NT2/D1 (cell line): Measurements from ENCODE around the gene CMTM5.

Source experiments
- DNase-seq: peaks from one replicate; pipeline ENCODE4 v3.0.0-alpha.2; 2011; ENCODE audit warnings: low read depth, low spot score
- H3K27me3 ChIP-seq: 2 replicates; pipeline ENCODE4 v1.6.0; 2011; ENCODE audit warnings: mild to moderate bottlenecking; ENCODE audit not compliant: insufficient read length, insufficient read depth
- H3K36me3 ChIP-seq: 2 replicates; pipeline ENCODE4 v1.6.1; 2011; ENCODE audit warnings: mild to moderate bottlenecking, low read length, mixed read lengths; ENCODE audit not compliant: insufficient read depth, insufficient read length
- H3K4me1 ChIP-seq: 2 replicates; pipeline ENCODE4 v1.5.1; 2011; ENCODE audit not compliant: insufficient read depth, insufficient read length
- H3K4me3 ChIP-seq: 2 replicates; pipeline ENCODE4 v1.5.1; 2011; ENCODE audit warnings: low read depth; ENCODE audit not compliant: insufficient read length
- H3K9ac ChIP-seq: 2 replicates; pipeline ENCODE4 v1.6.0; 2011; ENCODE audit warnings: low read depth; ENCODE audit not compliant: insufficient read length
- H3K9me3 ChIP-seq: 2 replicates; pipeline ENCODE4 v1.5.1; 2011; ENCODE audit warnings: mild to moderate bottlenecking, low read length; ENCODE audit not compliant: insufficient read depth
- SUZ12 ChIP-seq: IDR thresholded peaks from 2 replicates; pipeline ENCODE4 v1.6.1; 2011; ENCODE audit not compliant: insufficient read length, insufficient read depth; ENCODE audit errors: extremely low read depth
- YY1 ChIP-seq: IDR thresholded peaks from 2 replicates; pipeline ENCODE4 v1.6.1; 2011; ENCODE audit not compliant: insufficient read length, insufficient read depth
- ZNF274 ChIP-seq: IDR thresholded peaks from 2 replicates; pipeline ENCODE4 v1.6.1; 2011; ENCODE audit warnings: mild to moderate bottlenecking, low read depth, low read length

Gene CMTM5

GRCh38 chr14:23365036-23365731 lies 11.7 kb upstream of the CMTM5 start, which contains the start of gene EFS:
TSS of gene EFS (minus strand) at chr14:23365172. CDS start at chr14:23365025, 147 bp downstream.
- no peaks in the 10 kb centered on the region for H3K9me3 ChIP-seq
- H3K9ac ChIP-seq = peak within 1 kb of the TSS; percentile 99

GRCh38 chr14:23365732-23366425 lies 11.0 kb upstream of the CMTM5 start:
- H3K9me3 ChIP-seq = no peaks in the 10 kb centered on the region
- no peak for TF ChIP-seq YY1
- TF ChIP-seq ZNF274 = no peak
- TF ChIP-seq SUZ12 = no peak
- H3K36me3 ChIP-seq = peaks cover 30% of the 10 kb centered on the region
- peak overlapping the region; percentile 99 for H3K9ac ChIP-seq
- H3K27me3 ChIP-seq = peaks cover 21% of the 10 kb centered on the region
- DNase-seq = peak; percentile 89
- H3K4me3 ChIP-seq = peak overlapping the region; percentile 86
- peaks cover 13% of the 10 kb centered on the region for H3K4me1 ChIP-seq

More at GRCh38 chr14:23365036-23365731, 11.7 kb upstream of the CMTM5 start, which contains the start of gene EFS:
- peak within 1 kb of the TSS; percentile 86 for H3K4me3 ChIP-seq
- peaks cover 21% of the 10 kb centered on the region for H3K27me3 ChIP-seq
- peaks cover 37% of the 10 kb centered on the region for H3K36me3 ChIP-seq
- DNase-seq = no peak
- peaks cover 13% of the 10 kb centered on the region for H3K4me1 ChIP-seq
- TF ChIP-seq YY1 (no peak), ZNF274 (no peak), SUZ12 (no peak)

GRCh38 chr14:23366426-23366921 lies 10.4 kb upstream of the CMTM5 start:
- no peak for TF ChIP-seq YY1
- TF ChIP-seq ZNF274 = no peak
- no peak for TF ChIP-seq SUZ12
- Histone ChIP-seq H3K27me3 (peaks cover 26% of the 10 kb centered on the region), H3K4me3 (peak overlapping the region; percentile 86), H3K4me1 (peaks cover 13% of the 10 kb centered on the region), H3K9me3 (no peaks in the 10 kb centered on the region), H3K36me3 (peaks cover 25% of the 10 kb centered on the region), H3K9ac (peak overlapping the region; percentile 91)
- peak; percentile 81 for DNase-seq

GRCh38 chr14:23370221-23370620 lies 6.6 kb upstream of the CMTM5 start:
- Histone ChIP-seq H3K4me3 (no peak overlapping the region), H3K9me3 (no peaks in the 10 kb centered on the region), H3K9ac (no peak overlapping the region), H3K36me3 (no peaks in the 10 kb centered on the region), H3K27me3 (peaks cover 31% of the 10 kb centered on the region), H3K4me1 (peaks cover 2% of the 10 kb centered on the region)
- no peak for DNase-seq
- no peak for TF ChIP-seq YY1
- no peak for TF ChIP-seq ZNF274
- TF ChIP-seq SUZ12 = no peak

- Histone ChIP-seq H3K9ac (no peak overlapping the region), H3K36me3 (no peaks in the 10 kb centered on the region), H3K9me3 (no peaks in the 10 kb centered on the region), H3K27me3 (peaks cover 31% of the 10 kb centered on the region), H3K4me3 (no peak overlapping the region), H3K4me1 (peaks cover 2% of the 10 kb centered on the region)
- DNase-seq = no peak
- TF ChIP-seq ZNF274 (no peak), YY1 (no peak), SUZ12 (no peak)
These were observed 5.0 kb upstream of the CMTM5 start for GRCh38 chr14:23371865-23372264.

GRCh38 chr14:23372509-23372908 lies 4.3 kb upstream of the CMTM5 start, which contains the start of gene IL25:
TSS of gene IL25 (plus strand) at chr14:23372809.
- peaks cover 34% of the 10 kb centered on the region for H3K27me3 ChIP-seq
- peaks cover 4% of the 10 kb centered on the region for H3K4me1 ChIP-seq
- DNase-seq = no peak
- H3K36me3 ChIP-seq = no peaks in the 10 kb centered on the region
- H3K9me3 ChIP-seq = no peaks in the 10 kb centered on the region
- TF ChIP-seq ZNF274 (no peak), YY1 (no peak), SUZ12 (no peak)
- H3K4me3 ChIP-seq = no peak within 1 kb of the TSS
- H3K9ac ChIP-seq = no peak within 1 kb of the TSS

- Histone ChIP-seq H3K27me3 (peaks cover 33% of the 10 kb centered on the region), H3K4me1 (peaks cover 4% of the 10 kb centered on the region), H3K9me3 (no peaks in the 10 kb centered on the region), H3K9ac (no peak overlapping the region), H3K36me3 (no peaks in the 10 kb centered on the region), H3K4me3 (no peak overlapping the region)
- no peak for TF ChIP-seq ZNF274
- TF ChIP-seq SUZ12 = no peak
- no peak for TF ChIP-seq YY1
- DNase-seq = no peak
These were observed 3.8 kb upstream of the CMTM5 start for GRCh38 chr14:23373041-23373440.
